MM.1S (cell line): ENCODE measurements around the gene RPS19BP1.

Experiments used
- CTCF ChIP-seq: fragments of 300-600 bp; sonication (generic); IDR thresholded peaks from 2 replicates; pipeline ENCODE4 v1.5.1; 2016; ENCODE audit warnings: antibody characterized with exemption, low read length, mixed read lengths
- EZH2 ChIP-seq: fragments of 300-600 bp; sonication (generic); optimal IDR thresholded peaks from 2 replicates; pipeline ENCODE3; 2017; ENCODE audit warnings: low read depth, mild to moderate bottlenecking, antibody characterized with exemption, low read length, mixed read lengths
- EZH2phosphoT487 ChIP-seq: fragments of 300-600 bp; sonication (generic); IDR thresholded peaks from 2 replicates; pipeline ENCODE4 v1.6.1; 2018; ENCODE audit warnings: antibody characterized with exemption, low read length

- no peak for TF ChIP-seq CTCF
- TF ChIP-seq EZH2 = no peak
- no peak for TF ChIP-seq EZH2phosphoT487
Measured at GRCh38 chr22:39494471-39495120, 38.0 kb downstream of the RPS19BP1 start.
